Sciatic nerve (tissue), 2 donors: ENCODE measurements around the gene TROAP. TPM values are rescaled to one million over a fixed set of nuclear protein-coding genes. Genes with fewer than 3 reads are reported as not detected.
"Not testable (repeated sequence)": the region's sequence is repeated elsewhere in the genome, so short reads cannot be mapped to it uniquely, and the experiment has no call there.

Experiments
- ATAC-seq: fragments of 200-7000 bp; cut with Tn5 transposase; one replicate; pipeline ENCODE4 v1.9.1; 2020; ENCODE audit warnings: mild to moderate bottlenecking, moderate library complexity
- DNase-seq: peaks from one replicate; pipeline ENCODE4 v3.0.0-alpha.2; 2020; ENCODE audit warnings: low spot score
- intact Hi-C: fragments of 100-400 bp; cut with DNase I; formaldehyde crosslinking; loops from one replicate; pipeline ENCODE4 v1.14.2; 2022
- total RNA-seq: library from RNA; stranded (reverse); fragmentation: NEBNext Ultra II Directional; extraction: Animal tissue kit (Norgen Biotek cat#: 25700); gene quantifications from one replicate; pipeline ENCODE4 v1.2.1, GENCODE V29; 2021
- donor health status: DM: no; HTN: no; CAD: no.
- donor health status: DM: no; HTN: no; CAD: no.

The TROAP gene
- total RNA-seq, 1 donor from 2014 or later = 0.58 TPM

- intact Hi-C loops = no loop called here
- ATAC-seq = no peak
- DNase-seq = no peak
These were observed 28.8 kb upstream of the TROAP start for GRCh38 chr12:49294086-49294803.

GRCh38 chr12:49294804-49295081, 28.3 kb upstream of the TROAP start:
- ATAC-seq (no peak), DNase-seq (no peak)
- intact Hi-C loops = no loop called here

GRCh38 chr12:49295082-49295936, 27.7 kb upstream of the TROAP start, which contains the start of gene PRPH:
PRPH (plus strand) TSS chr12:49295147; CDS start chr12:49295201, 54 bp downstream.
- intact Hi-C loops = no loop called here
- ATAC-seq (no peak), DNase-seq (no peak)

- DNase-seq (no peak), ATAC-seq (no peak)
- intact Hi-C loops = no loop called here
These were observed 26.8 kb upstream of the TROAP start for GRCh38 chr12:49296034-49296835.

- ATAC-seq = no peak
- no peak for DNase-seq
- intact Hi-C loops = no loop called here
These were observed 26.0 kb upstream of the TROAP start for GRCh38 chr12:49296836-49297694.

GRCh38 chr12:49297695-49298060, 25.4 kb upstream of the TROAP start:
- DNase-seq (no peak), ATAC-seq (no peak)
- intact Hi-C loops = no loop called here

- no peak for DNase-seq
- ATAC-seq = no peak
- intact Hi-C loops = no loop called here
These were observed 24.9 kb upstream of the TROAP start for GRCh38 chr12:49298160-49298559.

- intact Hi-C loops = no loop called here
- no peak for ATAC-seq
These were observed 21.3 kb upstream of the TROAP start for GRCh38 chr12:49301760-49302159.

GRCh38 chr12:49304161-49304560, 18.9 kb upstream of the TROAP start:
- ATAC-seq (no peak), DNase-seq (no peak)
- intact Hi-C loops = no loop called here

More at GRCh38 chr12:49301760-49302159, 21.3 kb upstream of the TROAP start:
- no peak for DNase-seq

GRCh38 chr12:49305762-49306510, 17.1 kb upstream of the TROAP start:
- no peak for ATAC-seq
- intact Hi-C loops = no loop called here
- no peak for DNase-seq

- intact Hi-C loops = no loop called here
- DNase-seq = no peak
These were observed 13.7 kb upstream of the TROAP start for GRCh38 chr12:49309386-49309785.

GRCh38 chr12:49310451-49311000, 12.5 kb upstream of the TROAP start:
- ATAC-seq, DNase-seq, intact Hi-C loops: not testable (repeated sequence)

More at GRCh38 chr12:49309386-49309785, 13.7 kb upstream of the TROAP start:
- no peak for ATAC-seq

GRCh38 chr12:49314811-49315210, 8.2 kb upstream of the TROAP start:
- intact Hi-C loops = no loop called here
- no peak for DNase-seq
- ATAC-seq = no peak

GRCh38 chr12:49317118-49317517, 5.9 kb upstream of the TROAP start:
- DNase-seq, intact Hi-C loops, ATAC-seq: not testable (repeated sequence)

- DNase-seq, intact Hi-C loops, ATAC-seq: not testable (repeated sequence)
These were observed 2.5 kb upstream of the TROAP start for GRCh38 chr12:49320411-49321103.

- DNase-seq (no peak), ATAC-seq (no peak)
- intact Hi-C loops = no loop called here
These were observed 718 bp upstream of the TROAP start for GRCh38 chr12:49322367-49322707.

GRCh38 chr12:49323524-49324097, 556 bp downstream of the TROAP start:
- ATAC-seq (no peak), DNase-seq (no peak)
- intact Hi-C loops = no loop called here
